NT2/D1 (cell line): ENCODE data around the gene CA4.

Source experiments
- DNase-seq: peaks from one replicate; pipeline ENCODE4 v3.0.0-alpha.2; 2011; ENCODE audit warnings: low read depth, low spot score
- H3K27me3 ChIP-seq: 2 replicates; pipeline ENCODE4 v1.6.0; 2011; ENCODE audit warnings: mild to moderate bottlenecking; ENCODE audit not compliant: insufficient read length, insufficient read depth
- H3K36me3 ChIP-seq: 2 replicates; pipeline ENCODE4 v1.6.1; 2011; ENCODE audit warnings: mild to moderate bottlenecking, low read length, mixed read lengths; ENCODE audit not compliant: insufficient read depth, insufficient read length
- H3K4me1 ChIP-seq: 2 replicates; pipeline ENCODE4 v1.5.1; 2011; ENCODE audit not compliant: insufficient read depth, insufficient read length
- H3K4me3 ChIP-seq: 2 replicates; pipeline ENCODE4 v1.5.1; 2011; ENCODE audit warnings: low read depth; ENCODE audit not compliant: insufficient read length
- H3K9ac ChIP-seq: 2 replicates; pipeline ENCODE4 v1.6.0; 2011; ENCODE audit warnings: low read depth; ENCODE audit not compliant: insufficient read length
- H3K9me3 ChIP-seq: 2 replicates; pipeline ENCODE4 v1.5.1; 2011; ENCODE audit warnings: mild to moderate bottlenecking, low read length; ENCODE audit not compliant: insufficient read depth
- SUZ12 ChIP-seq: IDR thresholded peaks from 2 replicates; pipeline ENCODE4 v1.6.1; 2011; ENCODE audit not compliant: insufficient read length, insufficient read depth; ENCODE audit errors: extremely low read depth
- YY1 ChIP-seq: IDR thresholded peaks from 2 replicates; pipeline ENCODE4 v1.6.1; 2011; ENCODE audit not compliant: insufficient read length, insufficient read depth
- ZNF274 ChIP-seq: IDR thresholded peaks from 2 replicates; pipeline ENCODE4 v1.6.1; 2011; ENCODE audit warnings: mild to moderate bottlenecking, low read depth, low read length

CA4 gene

DNA sequence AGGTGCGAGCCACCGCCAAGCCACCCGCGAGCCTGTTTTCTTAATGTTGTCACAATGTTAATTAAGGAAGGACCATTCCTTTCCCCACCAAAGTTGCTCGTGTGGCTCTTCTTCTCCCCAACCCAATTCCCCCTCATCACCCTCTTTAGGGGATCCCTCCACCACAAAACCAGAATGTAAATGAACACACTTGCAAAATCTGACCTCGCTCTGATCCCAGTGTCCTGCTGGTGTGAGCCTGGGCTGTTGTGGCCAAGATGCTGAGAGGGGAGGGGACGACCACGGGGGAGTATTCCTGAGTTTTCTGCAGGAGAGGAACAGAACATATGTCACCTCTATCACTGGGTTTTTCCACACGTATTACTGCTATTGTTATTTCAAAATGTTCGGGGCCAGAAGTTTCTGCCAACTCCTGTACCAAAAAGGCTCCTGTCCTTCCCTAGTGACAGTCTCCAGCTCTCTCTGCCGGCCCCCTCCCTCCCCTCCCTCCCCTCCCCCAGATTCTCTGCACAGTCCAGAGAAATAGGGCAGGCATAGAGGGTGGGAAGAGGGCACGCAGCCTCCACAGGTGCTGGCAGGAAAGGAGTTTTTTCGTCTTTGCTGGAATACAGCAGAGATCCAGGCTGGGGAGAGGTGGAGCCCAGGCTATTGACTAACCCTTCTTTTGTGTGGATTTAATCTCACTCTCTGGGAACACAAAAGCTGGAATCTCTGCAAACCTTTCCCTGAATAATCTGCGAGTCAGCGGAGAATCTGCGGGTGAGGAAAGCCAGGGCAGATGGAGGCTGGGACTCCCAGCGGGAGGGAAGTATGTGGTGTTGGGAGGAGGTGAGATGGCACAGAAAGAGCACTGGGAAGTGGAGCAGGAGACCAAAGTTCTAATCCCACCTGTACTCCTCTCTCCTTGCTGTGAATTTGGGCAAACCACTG lies 4.5 kb upstream of the CA4 start:
- no peak for DNase-seq
- Histone ChIP-seq H3K36me3 (no peaks in the 10 kb centered on the region), H3K9me3 (no peaks in the 10 kb centered on the region), H3K4me3 (no peak overlapping the region), H3K27me3 (peaks cover 64% of the 10 kb centered on the region), H3K4me1 (peaks cover 27% of the 10 kb centered on the region), H3K9ac (peak overlapping the region; percentile 15)
- no peak for TF ChIP-seq ZNF274
- TF ChIP-seq YY1: no peak
- no peak for TF ChIP-seq SUZ12

GRCh38 chr17:60146206-60146605 lies 3.6 kb upstream of the CA4 start:
- H3K9ac ChIP-seq: no peak overlapping the region
- H3K9me3 ChIP-seq: no peaks in the 10 kb centered on the region
- peaks cover 22% of the 10 kb centered on the region for H3K4me1 ChIP-seq
- TF ChIP-seq YY1 (no peak), ZNF274 (no peak), SUZ12 (no peak)
- H3K4me3 ChIP-seq: no peak overlapping the region
- H3K36me3 ChIP-seq: no peaks in the 10 kb centered on the region
- DNase-seq: no peak
- H3K27me3 ChIP-seq: peaks cover 64% of the 10 kb centered on the region

GRCh38 chr17:60147553-60148223 lies 2.1 kb upstream of the CA4 start:
- Histone ChIP-seq H3K4me3 (no peak overlapping the region), H3K9me3 (no peaks in the 10 kb centered on the region), H3K9ac (no peak overlapping the region), H3K36me3 (no peaks in the 10 kb centered on the region), H3K4me1 (peaks cover 25% of the 10 kb centered on the region), H3K27me3 (peaks cover 71% of the 10 kb centered on the region)
- no peak for DNase-seq
- TF ChIP-seq YY1: no peak
- no peak for TF ChIP-seq ZNF274

GRCh38 chr17:60148373-60148772 lies 1.4 kb upstream of the CA4 start:
- TF ChIP-seq YY1 (no peak), SUZ12 (no peak), ZNF274 (no peak)

GRCh38 chr17:60151355-60151754 lies 1.6 kb downstream of the CA4 start:
- H3K36me3 ChIP-seq: no peaks in the 10 kb centered on the region
- H3K4me1 ChIP-seq: peaks cover 35% of the 10 kb centered on the region
- H3K27me3 ChIP-seq: peaks cover 69% of the 10 kb centered on the region
- DNase-seq: no peak
- H3K9ac ChIP-seq: no peak overlapping the region
- no peaks in the 10 kb centered on the region for H3K9me3 ChIP-seq
- no peak overlapping the region for H3K4me3 ChIP-seq
- no peak for TF ChIP-seq ZNF274
- no peak for TF ChIP-seq YY1
- no peak for TF ChIP-seq SUZ12

More at GRCh38 chr17:60148373-60148772, 1.4 kb upstream of the CA4 start:
- Histone ChIP-seq H3K36me3 (no peaks in the 10 kb centered on the region), H3K27me3 (peaks cover 76% of the 10 kb centered on the region), H3K4me1 (peaks cover 21% of the 10 kb centered on the region), H3K9me3 (no peaks in the 10 kb centered on the region), H3K4me3 (no peak overlapping the region), H3K9ac (peak overlapping the region; percentile 23)
- DNase-seq: no peak

DNA sequence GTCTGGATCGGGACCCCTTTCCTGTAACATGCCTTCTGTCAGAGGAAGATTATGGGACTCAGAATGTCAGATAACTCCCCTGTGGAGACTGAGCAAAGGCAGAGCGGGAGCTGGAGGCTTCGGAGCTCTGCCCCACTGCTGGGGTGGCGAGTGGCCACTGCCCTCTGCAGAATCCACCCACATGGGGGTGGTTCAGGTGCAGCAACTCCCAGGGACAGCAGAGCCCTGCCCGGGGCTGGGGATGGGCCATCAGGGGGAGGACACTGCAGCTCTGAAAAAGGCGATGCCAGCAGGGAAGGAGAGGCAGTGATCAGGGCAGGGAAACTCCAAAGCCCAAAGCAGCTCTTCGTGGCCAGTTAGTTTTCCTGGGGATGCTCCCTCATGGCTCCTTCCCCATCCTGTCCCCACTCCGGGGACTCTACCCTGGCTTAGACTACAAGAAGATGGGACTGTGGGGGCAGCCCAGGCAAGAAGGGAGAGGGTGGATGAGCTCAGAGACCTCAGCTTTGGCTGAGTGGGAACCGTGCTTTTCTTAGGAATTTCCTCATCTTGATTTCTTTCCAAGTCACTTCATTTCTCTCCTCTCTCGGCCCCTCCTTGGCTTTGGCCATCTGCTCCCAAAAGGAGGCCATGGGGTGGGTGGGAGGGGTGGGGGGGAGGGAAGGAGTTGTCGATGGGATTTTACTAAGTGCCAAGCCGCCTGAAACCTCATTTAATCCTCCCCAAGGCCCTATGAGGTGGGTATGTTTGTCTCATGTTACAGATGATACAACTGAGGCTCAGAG lies 4.0 kb downstream of the CA4 start:
- no peak for TF ChIP-seq YY1
- no peak for TF ChIP-seq ZNF274
- TF ChIP-seq SUZ12: no peak

More for the DNA sequence above, 4.0 kb downstream of the CA4 start:
- peaks cover 39% of the 10 kb centered on the region for H3K4me1 ChIP-seq
- peaks cover 54% of the 10 kb centered on the region for H3K27me3 ChIP-seq
- DNase-seq: no peak
- H3K9ac ChIP-seq: no peak overlapping the region
- H3K9me3 ChIP-seq: no peaks in the 10 kb centered on the region
- no peak overlapping the region for H3K4me3 ChIP-seq
- H3K36me3 ChIP-seq: no peaks in the 10 kb centered on the region
